Vagina (tissue), 2 donors: ENCODE results near the gene SLC13A5.

Source experiments
- POLR2A ChIP-seq, 2 donors: fragments of 450-650 bp; IDR thresholded peaks; one replicate each; pipeline ENCODE4 v1.6.1; 2017; ENCODE audit warnings: antibody characterized with exemption in 2 of 2, mild to moderate bottlenecking in 2 of 2, moderate library complexity in 2 of 2
- POLR2AphosphoS5 ChIP-seq, 2 donors: sonication (generic); formaldehyde crosslinking; IDR thresholded peaks; one replicate each; pipeline ENCODE4 v1.9.0; 2017; ENCODE audit warnings: antibody characterized with exemption in 2 of 2, mild to moderate bottlenecking in 2 of 2, low read depth in 1 of 2; ENCODE audit not compliant: insufficient read depth in 1 of 2

GRCh38 chr17:6639014-6639585 lies 74.1 kb downstream of the SLC13A5 start:
- TF ChIP-seq POLR2A (IDR thresholded peaks at IDR 0.05) (no peak), POLR2AphosphoS5 (IDR thresholded peaks at IDR 0.05; ENCODE audit: insufficient read depth in 1 of 2, low read depth in 1 of 2) (no peak)
